Measurements from ENCODE around the gene INAVA.

Gene INAVA

GRCh38 chr1:200921571-200922110, 26.9 kb downstream of the INAVA start:
- no peaks in the 10 kb centered on the region for H3K27me3 ChIP-seq (ENCODE audit: insufficient read depth, low read length, poor library complexity, severe bottlenecking)
- no peaks in the 10 kb centered on the region for H3K36me3 ChIP-seq (ENCODE audit: insufficient read depth, low read length)
- H3K9me2 ChIP-seq (replicated peaks; ENCODE audit: low read depth, low read length) = no peaks in the 10 kb centered on the region

GRCh38 chr1:200922406-200922805, 27.7 kb downstream of the INAVA start:
- no peak overlapping the region for H2AFZ ChIP-seq (ENCODE audit: low read length)
- H3K9me2 ChIP-seq (replicated peaks; ENCODE audit: low read depth, low read length) = no peaks in the 10 kb centered on the region
- H3F3A ChIP-seq (ENCODE audit: low read depth) = no peaks in the 10 kb centered on the region
- no peak overlapping the region for H3K4me2 ChIP-seq (ENCODE audit: low read depth, low read length, poor library complexity, severe bottlenecking)
- no peaks in the 10 kb centered on the region for H4K20me1 ChIP-seq (ENCODE audit: insufficient read depth, low read length, poor library complexity, severe bottlenecking)
- TF ChIP-seq EZH2phosphoT487 (IDR thresholded peaks at IDR 0.05; ENCODE audit: borderline replicate concordance) = no peak
- TF ChIP-seq CTCF (conservative IDR thresholded peaks at IDR 0.05; ENCODE audit: low read length) = no peak
- H3K9ac ChIP-seq (ENCODE audit: low read depth, low read length, poor library complexity, severe bottlenecking) = no peak overlapping the region
- H3K9me3 ChIP-seq (ENCODE audit: insufficient read depth, low read depth, low read length) = no peaks in the 10 kb centered on the region
- H3K4me3 ChIP-seq (ENCODE audit: low read length, poor library complexity, severe bottlenecking) = no peak overlapping the region
- H3K79me2 ChIP-seq (ENCODE audit: insufficient read depth, low read length) = no peaks in the 10 kb centered on the region
- H3K36me3 ChIP-seq (ENCODE audit: insufficient read depth, low read length) = no peaks in the 10 kb centered on the region
- no peaks in the 10 kb centered on the region for H3K27me3 ChIP-seq (ENCODE audit: insufficient read depth, low read length, poor library complexity, severe bottlenecking)
- peaks cover 28% of the 10 kb centered on the region for H3K4me1 ChIP-seq (ENCODE audit: insufficient read depth, low read length, poor library complexity, severe bottlenecking)

More at GRCh38 chr1:200921571-200922110, 26.9 kb downstream of the INAVA start:
- Histone ChIP-seq H3K9me3 (ENCODE audit: insufficient read depth, low read depth, low read length) (no peaks in the 10 kb centered on the region), H3K79me2 (ENCODE audit: insufficient read depth, low read length) (no peaks in the 10 kb centered on the region), H3K4me2 (ENCODE audit: low read depth, low read length, poor library complexity, severe bottlenecking) (no peak overlapping the region), H3F3A (ENCODE audit: low read depth) (no peaks in the 10 kb centered on the region), H3K4me3 (ENCODE audit: low read length, poor library complexity, severe bottlenecking) (no peak overlapping the region), H4K20me1 (ENCODE audit: insufficient read depth, low read length, poor library complexity, severe bottlenecking) (no peaks in the 10 kb centered on the region), H2AFZ (ENCODE audit: low read length) (no peak overlapping the region), H3K9ac (ENCODE audit: low read depth, low read length, poor library complexity, severe bottlenecking) (no peak overlapping the region), H3K4me1 (ENCODE audit: insufficient read depth, low read length, poor library complexity, severe bottlenecking) (peaks cover 28% of the 10 kb centered on the region)
- no peak for TF ChIP-seq CTCF (conservative IDR thresholded peaks at IDR 0.05; ENCODE audit: low read length)
- no peak for TF ChIP-seq EZH2phosphoT487 (IDR thresholded peaks at IDR 0.05; ENCODE audit: borderline replicate concordance)

GRCh38 chr1:200923601-200924000, 28.9 kb downstream of the INAVA start:
- Histone ChIP-seq H3K4me2 (ENCODE audit: low read depth, low read length, poor library complexity, severe bottlenecking) (no peak overlapping the region), H2AFZ (ENCODE audit: low read length) (no peak overlapping the region), H3K4me3 (ENCODE audit: low read length, poor library complexity, severe bottlenecking) (no peak overlapping the region), H3F3A (ENCODE audit: low read depth) (no peaks in the 10 kb centered on the region), H3K27me3 (ENCODE audit: insufficient read depth, low read length, poor library complexity, severe bottlenecking) (no peaks in the 10 kb centered on the region), H3K9me2 (replicated peaks; ENCODE audit: low read depth, low read length) (no peaks in the 10 kb centered on the region), H3K9me3 (ENCODE audit: insufficient read depth, low read depth, low read length) (no peaks in the 10 kb centered on the region), H3K36me3 (ENCODE audit: insufficient read depth, low read length) (no peaks in the 10 kb centered on the region), H4K20me1 (ENCODE audit: insufficient read depth, low read length, poor library complexity, severe bottlenecking) (no peaks in the 10 kb centered on the region), H3K4me1 (ENCODE audit: insufficient read depth, low read length, poor library complexity, severe bottlenecking) (peaks cover 28% of the 10 kb centered on the region), H3K9ac (ENCODE audit: low read depth, low read length, poor library complexity, severe bottlenecking) (no peak overlapping the region), H3K79me2 (ENCODE audit: insufficient read depth, low read length) (no peaks in the 10 kb centered on the region)
- no peak for TF ChIP-seq CTCF (conservative IDR thresholded peaks at IDR 0.05; ENCODE audit: low read length)
- TF ChIP-seq EZH2phosphoT487 (IDR thresholded peaks at IDR 0.05; ENCODE audit: borderline replicate concordance) = no peak
